ENCODE measurements around the gene ZNF581.

GRCh38 chr19:55603115-55603514 is 40.3 kb upstream of the ZNF581 start:
- TF ChIP-seq, protein P1, sequence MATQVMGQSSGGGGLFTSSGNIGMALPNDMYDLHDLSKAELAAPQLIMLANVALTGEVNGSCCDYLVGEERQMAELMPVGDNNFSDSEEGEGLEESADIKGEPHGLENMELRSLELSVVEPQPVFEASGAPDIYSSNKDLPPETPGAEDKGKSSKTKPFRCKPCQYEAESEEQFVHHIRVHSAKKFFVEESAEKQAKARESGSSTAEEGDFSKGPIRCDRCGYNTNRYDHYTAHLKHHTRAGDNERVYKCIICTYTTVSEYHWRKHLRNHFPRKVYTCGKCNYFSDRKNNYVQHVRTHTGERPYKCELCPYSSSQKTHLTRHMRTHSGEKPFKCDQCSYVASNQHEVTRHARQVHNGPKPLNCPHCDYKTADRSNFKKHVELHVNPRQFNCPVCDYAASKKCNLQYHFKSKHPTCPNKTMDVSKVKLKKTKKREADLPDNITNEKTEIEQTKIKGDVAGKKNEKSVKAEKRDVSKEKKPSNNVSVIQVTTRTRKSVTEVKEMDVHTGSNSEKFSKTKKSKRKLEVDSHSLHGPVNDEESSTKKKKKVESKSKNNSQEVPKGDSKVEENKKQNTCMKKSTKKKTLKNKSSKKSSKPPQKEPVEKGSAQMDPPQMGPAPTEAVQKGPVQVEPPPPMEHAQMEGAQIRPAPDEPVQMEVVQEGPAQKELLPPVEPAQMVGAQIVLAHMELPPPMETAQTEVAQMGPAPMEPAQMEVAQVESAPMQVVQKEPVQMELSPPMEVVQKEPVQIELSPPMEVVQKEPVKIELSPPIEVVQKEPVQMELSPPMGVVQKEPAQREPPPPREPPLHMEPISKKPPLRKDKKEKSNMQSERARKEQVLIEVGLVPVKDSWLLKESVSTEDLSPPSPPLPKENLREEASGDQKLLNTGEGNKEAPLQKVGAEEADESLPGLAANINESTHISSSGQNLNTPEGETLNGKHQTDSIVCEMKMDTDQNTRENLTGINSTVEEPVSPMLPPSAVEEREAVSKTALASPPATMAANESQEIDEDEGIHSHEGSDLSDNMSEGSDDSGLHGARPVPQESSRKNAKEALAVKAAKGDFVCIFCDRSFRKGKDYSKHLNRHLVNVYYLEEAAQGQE (IDR thresholded peaks at IDR 0.05; ENCODE audit: low read depth), result no peak
- TF ChIP-seq CREB1 (IDR thresholded peaks at IDR 0.05; ENCODE audit: low read depth) (no peak), YY1 (IDR thresholded peaks at IDR 0.05; ENCODE audit: low read depth) (no peak)

Data from Ishikawa (cell line).